Mesenchymal stem cell (in vitro differentiated cells and primary cell): ENCODE data around the gene GDPD4.

Experiments
- DNase-seq: peaks from one replicate; pipeline ENCODE4 v3.0.0-alpha.2; 2013
- H2AFZ ChIP-seq: one replicate; pipeline ENCODE4 v1.6.1; 2013; ENCODE audit warnings: low read depth, mild to moderate bottlenecking, control low read depth, inconsistent platforms, low read length, moderate library complexity
- H2AK5ac ChIP-seq: 2 replicates; pipeline ENCODE4 v1.6.1; 2013; ENCODE audit warnings: low read length, moderate library complexity, mild to moderate bottlenecking, inconsistent platforms; ENCODE audit not compliant: severe bottlenecking
- H2BK120ac ChIP-seq: one replicate; pipeline ENCODE4 v1.6.1; 2013; ENCODE audit warnings: low read depth, mild to moderate bottlenecking, inconsistent platforms, low read length, moderate library complexity
- H2BK12ac ChIP-seq, 2 experiments: one replicate each; pipeline ENCODE4 v1.6.1; 2013; ENCODE audit warnings: inconsistent platforms in 2 of 2, low read length in 2 of 2, mild to moderate bottlenecking in 2 of 2, moderate library complexity in 2 of 2, control low read depth in 1 of 2
- H2BK15ac ChIP-seq: one replicate; pipeline ENCODE4 v1.6.1; 2013; ENCODE audit warnings: mild to moderate bottlenecking, low read depth, inconsistent platforms; ENCODE audit not compliant: poor library complexity, severe bottlenecking
- H2BK5ac ChIP-seq: 2 replicates; pipeline ENCODE4 v1.6.1; 2013; ENCODE audit warnings: low read depth, mild to moderate bottlenecking, low read length, control low read depth, inconsistent platforms; ENCODE audit not compliant: poor library complexity, severe bottlenecking
- H3K14ac ChIP-seq, 2 experiments: one replicate each; pipeline ENCODE4 v1.6.1; 2013; ENCODE audit warnings: inconsistent platforms in 2 of 2, low read length in 2 of 2, control low read depth in 1 of 2, mild to moderate bottlenecking in 1 of 2, moderate library complexity in 1 of 2
- H3K18ac ChIP-seq, 2 experiments: one replicate each; pipeline ENCODE4 v1.6.1; 2013; ENCODE audit warnings: inconsistent platforms in 2 of 2, low read length in 2 of 2, control low read depth in 1 of 2, low read depth in 1 of 2, mild to moderate bottlenecking in 1 of 2
- H3K23ac ChIP-seq, 2 experiments: one replicate each; pipeline ENCODE4 v1.6.1; 2013; ENCODE audit warnings: inconsistent platforms in 2 of 2, low read length in 2 of 2, mild to moderate bottlenecking in 2 of 2, moderate library complexity in 2 of 2, control low read depth in 1 of 2
- H3K27ac ChIP-seq: 2 replicates; pipeline ENCODE4 v1.5.1; 2013; ENCODE audit warnings: mild to moderate bottlenecking, moderate library complexity, low read length, control low read depth, inconsistent platforms; ENCODE audit not compliant: poor library complexity, severe bottlenecking
- H3K27me3 ChIP-seq, 2 experiments: 2 replicates each; pipeline versions ENCODE4 v1.6.1 to v1.7.0; 2013; ENCODE audit warnings: low read length in 2 of 2, mild to moderate bottlenecking in 2 of 2, moderate library complexity in 2 of 2, control low read depth in 1 of 2, inconsistent platforms in 1 of 2; ENCODE audit not compliant: control insufficient read depth in 1 of 2, insufficient read depth in 1 of 2
- H3K36me3 ChIP-seq, 2 experiments: 2 replicates each; pipeline versions ENCODE4 v1.6.1 to v1.7.0; 2013; ENCODE audit warnings: low read length in 2 of 2, control low read depth in 1 of 2, inconsistent platforms in 1 of 2, low read depth in 1 of 2, mild to moderate bottlenecking in 1 of 2; ENCODE audit not compliant: insufficient read depth in 2 of 2, control insufficient read depth in 1 of 2
- H3K4ac ChIP-seq, 2 experiments: one replicate each; pipeline ENCODE4 v1.6.1; 2013; ENCODE audit warnings: inconsistent platforms in 2 of 2, low read length in 2 of 2, mild to moderate bottlenecking in 2 of 2, moderate library complexity in 2 of 2, control low read depth in 1 of 2, low read depth in 1 of 2
- H3K4me1 ChIP-seq: 2 replicates; pipeline ENCODE4 v1.6.1; 2013; ENCODE audit warnings: low read depth, low read length, control low read depth; ENCODE audit not compliant: control insufficient read depth, insufficient read depth
- H3K4me2 ChIP-seq: 2 replicates; pipeline ENCODE4 v1.6.1; 2013; ENCODE audit warnings: low read length, mild to moderate bottlenecking, inconsistent platforms; ENCODE audit not compliant: poor library complexity, severe bottlenecking
- H3K4me3 ChIP-seq, 2 experiments: 2 replicates each; pipeline versions ENCODE4 v1.5.1 to v1.7.0; 2013; ENCODE audit warnings: low read length in 2 of 2, mild to moderate bottlenecking in 2 of 2, control low read depth in 1 of 2, low read depth in 1 of 2; ENCODE audit not compliant: insufficient read depth in 1 of 2
- H3K79me1 ChIP-seq: replicated peaks from 2 replicates; pipeline ENCODE4 v1.6.1; 2013; ENCODE audit warnings: mild to moderate bottlenecking, control low read depth, low read length, inconsistent platforms; ENCODE audit not compliant: poor library complexity, severe bottlenecking
- H3K9ac ChIP-seq: 2 replicates; pipeline ENCODE4 v1.7.0; 2013; ENCODE audit warnings: mild to moderate bottlenecking, low read length, moderate library complexity
- H3K9me3 ChIP-seq: 2 replicates; pipeline ENCODE4 v1.7.0; 2013; ENCODE audit warnings: mild to moderate bottlenecking, low read length; ENCODE audit not compliant: control insufficient read depth
- H4K8ac ChIP-seq: one replicate; pipeline ENCODE4 v1.6.1; 2013; ENCODE audit warnings: inconsistent platforms, mild to moderate bottlenecking, low read length, moderate library complexity
- H4K91ac ChIP-seq: one replicate; pipeline ENCODE4 v1.6.1; 2013; ENCODE audit warnings: mild to moderate bottlenecking, low read length, inconsistent platforms
- WGBS: methylation state at CpG from one replicate; pipeline ENCODE4 v1.1.7; 2013; ENCODE audit warnings: mixed read lengths; 5-methylcytosine and 5-hydroxymethylcytosine counted together

GDPD4 gene

DNA sequence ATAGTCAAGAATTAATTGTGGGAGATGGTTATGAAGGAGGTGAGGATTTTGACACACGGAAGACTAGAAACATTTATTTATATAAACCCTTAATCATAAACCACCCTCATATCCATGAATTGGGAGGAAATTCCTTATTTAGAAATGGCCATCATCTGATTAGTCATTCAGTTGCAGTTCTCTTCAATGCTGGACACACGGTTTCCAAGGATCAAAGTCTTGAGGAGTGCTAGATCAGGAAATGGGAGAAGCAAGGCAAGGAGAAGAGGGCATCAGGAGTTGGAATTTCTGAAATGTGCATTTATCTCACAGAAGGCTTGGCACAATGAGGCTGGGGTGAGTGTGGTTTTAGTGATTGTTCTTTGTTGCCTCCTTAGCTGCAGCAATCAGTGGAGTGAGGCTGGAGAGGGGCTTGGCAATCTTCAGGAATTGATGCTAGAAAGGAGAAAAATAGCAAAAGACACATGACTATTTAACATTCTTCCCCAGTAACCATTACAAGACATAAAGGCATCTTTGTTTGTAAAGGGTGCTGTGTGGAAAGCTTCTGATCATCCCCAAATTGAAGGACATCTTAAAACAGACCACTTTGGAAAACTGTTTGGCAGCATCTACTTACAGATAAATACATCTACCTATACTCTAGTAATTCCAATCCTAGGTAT is 21.6 kb upstream of the GDPD4 start:
- 77% methylated on average over 1 of the region's 2 CpGs for WGBS

GRCh38 chr11:77322506-77322905 is 21.0 kb upstream of the GDPD4 start:
- Histone ChIP-seq H3K79me1 (peaks cover 3% of the 10 kb centered on the region), H2AK5ac (no peak overlapping the region), H3K4ac (no peak overlapping the region), H3K36me3 (peaks cover 11 to 39% of the 10 kb centered on the region in 2 experiments), H2BK12ac (no peak overlapping the region), H3K4me2 (no peak overlapping the region), H2AFZ (no peak overlapping the region), H3K9ac (no peak overlapping the region), H3K4me3 (peak overlapping the region in 1 of 2 experiments; percentile 4), H2BK5ac (no peak overlapping the region), H4K8ac (peak overlapping the region; percentile 23), H3K14ac (no peak overlapping the region), H3K4me1 (no peaks in the 10 kb centered on the region), H2BK120ac (no peak overlapping the region), H2BK15ac (no peak overlapping the region), H4K91ac (no peak overlapping the region), H3K23ac (no peak overlapping the region), H3K27ac (no peak overlapping the region), H3K9me3 (no peaks in the 10 kb centered on the region), H3K27me3 (no peaks in the 10 kb centered on the region), H3K18ac (no peak overlapping the region)
- 89% methylated on average over 2 of the region's 2 CpGs for WGBS
- peak; percentile 34 for DNase-seq

More for the DNA sequence above, 21.6 kb upstream of the GDPD4 start:
- Histone ChIP-seq H3K36me3 (peaks cover 11 to 39% of the 10 kb centered on the region in 2 experiments), H3K9ac (no peak overlapping the region), H3K9me3 (no peaks in the 10 kb centered on the region), H3K27ac (no peak overlapping the region), H2BK5ac (no peak overlapping the region), H3K79me1 (peaks cover 3% of the 10 kb centered on the region), H3K14ac (no peak overlapping the region), H3K18ac (no peak overlapping the region), H3K27me3 (no peaks in the 10 kb centered on the region), H2AFZ (no peak overlapping the region), H3K4me3 (no peak overlapping the region), H4K91ac (no peak overlapping the region), H3K4ac (no peak overlapping the region), H3K4me1 (no peaks in the 10 kb centered on the region), H4K8ac (no peak overlapping the region), H3K23ac (no peak overlapping the region), H2BK15ac (no peak overlapping the region), H3K4me2 (no peak overlapping the region), H2BK120ac (no peak overlapping the region), H2BK12ac (no peak overlapping the region), H2AK5ac (no peak overlapping the region)
- DNase-seq, result no peak

DNA sequence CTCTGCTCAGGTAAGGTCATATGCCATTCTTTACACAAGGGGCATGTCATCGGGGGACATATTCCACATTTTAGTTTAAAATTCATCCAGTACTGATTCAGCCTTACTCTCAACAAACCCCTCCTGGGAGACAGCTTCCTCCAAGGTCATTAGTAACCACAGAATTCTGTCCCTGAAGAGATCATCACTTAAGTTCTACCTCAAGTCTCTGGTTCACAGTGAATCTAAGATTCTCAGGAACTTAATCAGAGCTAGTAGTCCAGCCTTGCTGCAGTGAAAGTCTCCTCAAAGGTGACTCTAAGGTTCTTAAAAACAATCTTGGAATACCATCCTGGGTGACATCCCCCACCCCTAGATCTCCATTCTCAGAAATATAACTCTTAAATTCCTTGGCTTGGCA is 18.9 kb upstream of the GDPD4 start:
- no peak overlapping the region for H4K8ac ChIP-seq
- no peak overlapping the region for H3K18ac ChIP-seq
- H3K9me3 ChIP-seq, result no peaks in the 10 kb centered on the region
- H2BK15ac ChIP-seq, result no peak overlapping the region
- no peak overlapping the region for H2BK12ac ChIP-seq
- H3K9ac ChIP-seq, result no peak overlapping the region
- H3K27me3 ChIP-seq, result no peaks in the 10 kb centered on the region
- no peak overlapping the region for H3K4ac ChIP-seq
- no peak overlapping the region for H3K4me3 ChIP-seq
- peaks cover 7 to 28% of the 10 kb centered on the region in 2 experiments for H3K36me3 ChIP-seq
- no peak overlapping the region for H3K23ac ChIP-seq
- no peak overlapping the region for H3K4me2 ChIP-seq
- no peak overlapping the region for H2AK5ac ChIP-seq
- H2BK5ac ChIP-seq, result no peak overlapping the region
- H4K91ac ChIP-seq, result no peak overlapping the region
- no peak for DNase-seq
- WGBS, result 96% methylated on average over 1 of the region's 1 CpG
- H3K27ac ChIP-seq, result no peak overlapping the region
- H3K79me1 ChIP-seq, result no peaks in the 10 kb centered on the region
- H3K4me1 ChIP-seq, result no peaks in the 10 kb centered on the region
- H3K14ac ChIP-seq, result no peak overlapping the region
- no peak overlapping the region for H2AFZ ChIP-seq
- no peak overlapping the region for H2BK120ac ChIP-seq

- peaks cover 7 to 17% of the 10 kb centered on the region in 2 experiments for H3K36me3 ChIP-seq
- no peaks in the 10 kb centered on the region for H3K4me1 ChIP-seq
- no peaks in the 10 kb centered on the region for H3K9me3 ChIP-seq
- H3K4me3 ChIP-seq, result no peak overlapping the region
- no peak overlapping the region for H2AFZ ChIP-seq
- H3K9ac ChIP-seq, result no peak overlapping the region
- no peak overlapping the region for H2BK120ac ChIP-seq
- no peak overlapping the region for H4K91ac ChIP-seq
- H3K18ac ChIP-seq, result no peak overlapping the region
- no peak overlapping the region for H3K14ac ChIP-seq
- H2BK12ac ChIP-seq, result no peak overlapping the region
- H3K4me2 ChIP-seq, result no peak overlapping the region
- no peak overlapping the region for H3K4ac ChIP-seq
- no peak for DNase-seq
- no peak overlapping the region for H3K27ac ChIP-seq
- H2BK5ac ChIP-seq, result no peak overlapping the region
- H3K79me1 ChIP-seq, result no peaks in the 10 kb centered on the region
- no peaks in the 10 kb centered on the region for H3K27me3 ChIP-seq
- no peak overlapping the region for H2AK5ac ChIP-seq
- H3K23ac ChIP-seq, result no peak overlapping the region
- 100% methylated on average over 2 of the region's 2 CpGs for WGBS
- no peak overlapping the region for H4K8ac ChIP-seq
- H2BK15ac ChIP-seq, result no peak overlapping the region
These were observed 17.1 kb upstream of the GDPD4 start for GRCh38 chr11:77318600-77318999.
